Activated CD4-positive, alpha-beta memory T cell treated with anti-CD3 and anti-CD28 coated beads for 36 hours (primary cell): ENCODE results near the gene PARP9. TPM values are rescaled to one million over a fixed set of nuclear protein-coding genes. Genes with fewer than 3 reads are reported as not detected.
A peak's percentile ranks its signal among the peaks of the same experiment; 100 is the strongest.
"Not testable (repeated sequence)": the region's sequence is repeated elsewhere in the genome, so short reads cannot be mapped to it uniquely, and the experiment has no call there.

Experiments
- CTCF ChIA-PET: fragments of 350-600 bp; sonication (Branson Sonifier 250); formaldehyde crosslinking; loops from one replicate; lab custom pipeline; 2021; ENCODE audit warnings: antibody characterized with exemption, inconsistent platforms; lab: Charles Lee
- POLR2A ChIA-PET: fragments of 350-600 bp; sonication (Branson Sonifier 250); formaldehyde crosslinking; loops from one replicate; lab custom pipeline; 2021; ENCODE audit warnings: antibody characterized with exemption; lab: Charles Lee
- DNase-seq: peaks from one replicate; pipeline ENCODE4 v3.0.0-alpha.2; 2020
- H3K27ac Mint-ChIP-seq: one replicate; pipeline ENCODE4 v1.8.0; 2021; ENCODE audit warnings: mixed read lengths
- H3K27me3 Mint-ChIP-seq: one replicate; pipeline ENCODE4 v1.8.0; 2021; ENCODE audit warnings: mixed read lengths
- H3K36me3 Mint-ChIP-seq: one replicate; pipeline ENCODE4 v1.8.0; 2021; ENCODE audit warnings: mixed read lengths
- H3K4me1 Mint-ChIP-seq: one replicate; pipeline ENCODE4 v1.8.0; 2021; ENCODE audit warnings: low read depth, mixed read lengths
- H3K4me3 Mint-ChIP-seq: one replicate; pipeline ENCODE4 v1.8.0; 2021; ENCODE audit warnings: mild to moderate bottlenecking, mixed read lengths
- H3K9me3 Mint-ChIP-seq: one replicate; pipeline ENCODE4 v1.8.0; 2021; ENCODE audit warnings: mixed read lengths
- intact Hi-C: fragments of 100-400 bp; cut with micrococcal nuclease; formaldehyde crosslinking; loops from one replicate; pipeline ENCODE4 v1.15.1; 2023
- total RNA-seq, 2 experiments: library from RNA; stranded (reverse); gene quantifications; one replicate each; pipeline ENCODE4 v1.2.3, GENCODE V29; 2021

The PARP9 gene
- total RNA-seq, 2 experiments from 2014 or later = 38.1 to 38.4 TPM

- Mint-ChIP-seq H3K4me3 (no peak overlapping the region), H3K27ac (no peak overlapping the region), H3K27me3 (no peaks in the 10 kb centered on the region), H3K36me3 (peaks cover 22% of the 10 kb centered on the region), H3K9me3 (peaks cover 8% of the 10 kb centered on the region), H3K4me1 (peaks cover 66% of the 10 kb centered on the region)
- POLR2A ChIA-PET = interaction anchor here (0.9 to 1.1 kb wide), 2 partner anchors 8 kb away, joined by 3 read pairs; partner anchors contain the start of gene KPNA1
- intact Hi-C loops = no loop called here
- CTCF ChIA-PET = interaction anchor here (1.5 kb wide), 1 partner anchor 114 kb away, joined by 4 read pairs; no protein-coding TSS in a partner anchor
- DNase-seq = no peak
These were observed 57.6 kb downstream of the PARP9 start for GRCh38 chr3:122506450-122506849.

- CTCF ChIA-PET = interaction anchor here (0.7 to 1.5 kb wide), 2 partner anchors 113 to 559 kb away, joined by 3 to 4 read pairs; no protein-coding TSS in a partner anchor
These were observed 58.4 kb downstream of the PARP9 start for GRCh38 chr3:122505676-122506075.

GRCh38 chr3:122502941-122503340 lies 61.2 kb downstream of the PARP9 start:
- H3K4me1 Mint-ChIP-seq = peaks cover 49% of the 10 kb centered on the region
- H3K36me3 Mint-ChIP-seq = peaks cover 11% of the 10 kb centered on the region
- no peak overlapping the region for H3K27ac Mint-ChIP-seq
- ChIA-PET CTCF (no interaction called here), POLR2A (no interaction called here)
- intact Hi-C loops = no loop called here
- H3K9me3 Mint-ChIP-seq = no peaks in the 10 kb centered on the region
- H3K4me3 Mint-ChIP-seq = no peak overlapping the region
- no peaks in the 10 kb centered on the region for H3K27me3 Mint-ChIP-seq
- DNase-seq = no peak

More at GRCh38 chr3:122505676-122506075, 58.4 kb downstream of the PARP9 start:
- no peak for DNase-seq
- H3K27me3 Mint-ChIP-seq = no peaks in the 10 kb centered on the region
- H3K4me3 Mint-ChIP-seq = no peak overlapping the region
- H3K9me3 Mint-ChIP-seq = peaks cover 7% of the 10 kb centered on the region
- H3K36me3 Mint-ChIP-seq = peaks cover 20% of the 10 kb centered on the region
- H3K4me1 Mint-ChIP-seq = peaks cover 60% of the 10 kb centered on the region
- POLR2A ChIA-PET = interaction anchor here (1.1 kb wide), 1 partner anchor 9 kb away, joined by 3 read pairs; the partner anchor contains the start of gene KPNA1
- H3K27ac Mint-ChIP-seq = no peak overlapping the region
- intact Hi-C loops = no loop called here

GRCh38 chr3:122502139-122502538 lies 62.0 kb downstream of the PARP9 start:
- CTCF ChIA-PET = no interaction called here
- no peak for DNase-seq
- Mint-ChIP-seq H3K27ac (no peak overlapping the region), H3K4me1 (peaks cover 52% of the 10 kb centered on the region), H3K27me3 (no peaks in the 10 kb centered on the region), H3K36me3 (peaks cover 11% of the 10 kb centered on the region), H3K4me3 (no peak overlapping the region), H3K9me3 (no peaks in the 10 kb centered on the region)
- intact Hi-C loops = no loop called here
- POLR2A ChIA-PET = no interaction called here

GRCh38 chr3:122500964-122501363 lies 63.1 kb downstream of the PARP9 start:
- H3K4me3 Mint-ChIP-seq, H3K27me3 Mint-ChIP-seq, POLR2A ChIA-PET, intact Hi-C loops, DNase-seq, H3K27ac Mint-ChIP-seq, H3K9me3 Mint-ChIP-seq: not testable (repeated sequence)
- Mint-ChIP-seq H3K36me3 (peaks cover 11% of the 10 kb centered on the region), H3K4me1 (peaks cover 48% of the 10 kb centered on the region)
- CTCF ChIA-PET = interaction anchor here (1.0 kb wide), 1 partner anchor 40 kb away, joined by 3 read pairs; no protein-coding TSS in a partner anchor

GRCh38 chr3:122498152-122498551 lies 65.9 kb downstream of the PARP9 start:
- POLR2A ChIA-PET = interaction anchor here (0.6 kb wide), 1 partner anchor 8 kb away, joined by 3 read pairs; no protein-coding TSS in a partner anchor
- Mint-ChIP-seq H3K9me3 (no peaks in the 10 kb centered on the region), H3K36me3 (peaks cover 17% of the 10 kb centered on the region), H3K4me1 (peaks cover 37% of the 10 kb centered on the region), H3K4me3 (no peak overlapping the region), H3K27ac (no peak overlapping the region), H3K27me3 (no peaks in the 10 kb centered on the region)
- intact Hi-C loops = no loop called here
- no peak for DNase-seq
- CTCF ChIA-PET = no interaction called here

- POLR2A ChIA-PET = interaction anchor here (1.1 kb wide), 2 partner anchors 18 to 36 kb away, joined by 3 to 4 read pairs; partner anchors contain the start of gene KPNA1
- no peak overlapping the region for H3K4me3 Mint-ChIP-seq
- CTCF ChIA-PET = no interaction called here
- H3K27me3 Mint-ChIP-seq = no peaks in the 10 kb centered on the region
- H3K9me3 Mint-ChIP-seq = no peaks in the 10 kb centered on the region
- no peak overlapping the region for H3K27ac Mint-ChIP-seq
- intact Hi-C loops = loop anchor here (1.0 to 2.0 kb wide), 4 partner anchors 14 to 69 kb away; partner anchors contain the start of gene KPNA1
- H3K36me3 Mint-ChIP-seq = peaks cover 21% of the 10 kb centered on the region
- peaks cover 35% of the 10 kb centered on the region for H3K4me1 Mint-ChIP-seq
- peak; percentile 55 for DNase-seq
These were observed 66.7 kb downstream of the PARP9 start for GRCh38 chr3:122497425-122497824.

GRCh38 chr3:122496508-122496907 lies 67.6 kb downstream of the PARP9 start:
- no peaks in the 10 kb centered on the region for H3K9me3 Mint-ChIP-seq
- no peak overlapping the region for H3K4me3 Mint-ChIP-seq
- no peak for DNase-seq
- no peaks in the 10 kb centered on the region for H3K27me3 Mint-ChIP-seq
- POLR2A ChIA-PET = interaction anchor here (0.6 to 1.1 kb wide), 3 partner anchors 18 to 37 kb away, joined by 3 to 4 read pairs (median 3); partner anchors contain the start of gene KPNA1
- intact Hi-C loops = loop anchor here (2.0 kb wide), 1 partner anchor 68 kb away; no protein-coding TSS in a partner anchor
- CTCF ChIA-PET = interaction anchor here (0.8 kb wide), 1 partner anchor 12 kb away, joined by 3 read pairs; no protein-coding TSS in a partner anchor
- H3K36me3 Mint-ChIP-seq = peaks cover 23% of the 10 kb centered on the region
- no peak overlapping the region for H3K27ac Mint-ChIP-seq
- peaks cover 27% of the 10 kb centered on the region for H3K4me1 Mint-ChIP-seq

GRCh38 chr3:122493296-122493695 lies 70.8 kb downstream of the PARP9 start:
- Mint-ChIP-seq H3K4me1 (peaks cover 30% of the 10 kb centered on the region), H3K27me3 (no peaks in the 10 kb centered on the region), H3K27ac (no peak overlapping the region), H3K4me3 (no peak overlapping the region), H3K36me3 (peaks cover 35% of the 10 kb centered on the region), H3K9me3 (no peaks in the 10 kb centered on the region)
- POLR2A ChIA-PET = interaction anchor here (0.6 kb wide), 1 partner anchor 85 kb away, joined by 3 read pairs; no protein-coding TSS in a partner anchor
- CTCF ChIA-PET = interaction anchor here (0.6 to 1.4 kb wide), 3 partner anchors 78 to 100 kb away, joined by 3 read pairs; no protein-coding TSS in a partner anchor
- intact Hi-C loops = loop anchor here (5.0 kb wide), 1 partner anchor 614 kb away; no protein-coding TSS in a partner anchor
- DNase-seq = no peak

GRCh38 chr3:122488262-122488973 lies 75.7 kb downstream of the PARP9 start:
- Mint-ChIP-seq H3K4me3 (no peak overlapping the region), H3K4me1 (peaks cover 37% of the 10 kb centered on the region), H3K9me3 (no peaks in the 10 kb centered on the region), H3K27ac (no peak overlapping the region), H3K27me3 (no peaks in the 10 kb centered on the region), H3K36me3 (peaks cover 27% of the 10 kb centered on the region)
- no peak for DNase-seq
- intact Hi-C loops = no loop called here
- POLR2A ChIA-PET = interaction anchor here (1.0 kb wide), 1 partner anchor 26 kb away, joined by 6 read pairs; the partner anchor contains the start of gene KPNA1
- CTCF ChIA-PET = no interaction called here

- ChIA-PET POLR2A (no interaction called here), CTCF (interaction anchor here (0.7 to 1.4 kb wide), 2 partner anchors 164 to 194 kb away, joined by 3 to 6 read pairs; no protein-coding TSS in a partner anchor)
- H3K4me3 Mint-ChIP-seq = no peak overlapping the region
- H3K27ac Mint-ChIP-seq = no peak overlapping the region
- intact Hi-C loops = no loop called here
- no peaks in the 10 kb centered on the region for H3K27me3 Mint-ChIP-seq
- H3K36me3 Mint-ChIP-seq = peaks cover 12% of the 10 kb centered on the region
- peaks cover 53% of the 10 kb centered on the region for H3K4me1 Mint-ChIP-seq
- H3K9me3 Mint-ChIP-seq = no peaks in the 10 kb centered on the region
- DNase-seq = no peak
These were observed 79.1 kb downstream of the PARP9 start for GRCh38 chr3:122484985-122485384.

GRCh38 chr3:122481390-122481789 lies 82.7 kb downstream of the PARP9 start:
- Mint-ChIP-seq H3K4me3 (no peak overlapping the region), H3K27ac (no peak overlapping the region), H3K36me3 (peaks cover 6% of the 10 kb centered on the region), H3K9me3 (no peaks in the 10 kb centered on the region), H3K4me1 (peaks cover 44% of the 10 kb centered on the region), H3K27me3 (no peaks in the 10 kb centered on the region)
- no peak for DNase-seq
- intact Hi-C loops = no loop called here
- CTCF ChIA-PET = interaction anchor here (0.7 kb wide), 1 partner anchor 13 kb away, joined by 3 read pairs; no protein-coding TSS in a partner anchor
- POLR2A ChIA-PET = no interaction called here
